OCI-LY3 (cell line): ENCODE measurements around the gene POLRMT.

Source experiments
- H2AFZ ChIP-seq: fragments of 200-600, 300-600 bp; shearing (Covaris generic); 2 replicates; pipeline ENCODE4 v1.6.0; 2014; ENCODE audit warnings: antibody characterized with exemption, low read depth, low read length
- H3K27ac ChIP-seq: fragments of 200-600, 300-600 bp; sonication (generic); 2 replicates; pipeline ENCODE4 v1.5.1; 2014; ENCODE audit warnings: mild to moderate bottlenecking, low read length, moderate library complexity, mixed read lengths
- H3K27me3 ChIP-seq: fragments of 200-600, 300-600 bp; sonication (generic); 2 replicates; pipeline ENCODE4 v1.6.1; 2014; ENCODE audit warnings: low read depth, low read length, mixed read lengths
- H3K36me3 ChIP-seq: fragments of 200-600, 300-600 bp; sonication (generic); replicated peaks from 2 replicates; pipeline ENCODE3; 2014; ENCODE audit warnings: low read depth, low read length, mixed read lengths
- H3K4me1 ChIP-seq: fragments of 300-600, 200-600 bp; sonication (generic); 2 replicates; pipeline ENCODE4 v1.6.1; 2014; ENCODE audit warnings: low read length, mixed read lengths
- H3K4me2 ChIP-seq: fragments of 200-600, 300-600 bp; sonication (generic); 2 replicates; pipeline ENCODE4 v1.6.1; 2014; ENCODE audit warnings: low read length, mixed read lengths
- H3K4me3 ChIP-seq: fragments of 300-600, 200-600 bp; sonication (generic); 2 replicates; pipeline ENCODE4 v1.5.1; 2014; ENCODE audit warnings: antibody characterized with exemption, mild to moderate bottlenecking, low read length, moderate library complexity
- H3K79me2 ChIP-seq: fragments of 300-600, 200-600 bp; shearing (Covaris generic); 2 replicates; pipeline ENCODE4 v1.6.1; 2014; ENCODE audit warnings: mild to moderate bottlenecking, low read length, mixed read lengths
- H3K9ac ChIP-seq: fragments of 300-600, 200-600 bp; shearing (Covaris generic); 2 replicates; pipeline ENCODE4 v1.6.0; 2014; ENCODE audit warnings: mild to moderate bottlenecking, low read length, moderate library complexity
- H3K9me3 ChIP-seq: fragments of 200-600, 300-600 bp; shearing (Covaris generic); 2 replicates; pipeline ENCODE4 v1.6.1; 2014; ENCODE audit warnings: low read length, mixed read lengths; ENCODE audit not compliant: insufficient read depth
- H4K20me1 ChIP-seq: fragments of 200-600, 300-600 bp; sonication (generic); 2 replicates; pipeline ENCODE4 v1.6.1; 2016; ENCODE audit warnings: low read length, mixed read lengths; ENCODE audit not compliant: insufficient read depth
- EZH2phosphoT487 ChIP-seq: fragments of 200-600 bp; shearing (Covaris generic); IDR thresholded peaks from 2 replicates; pipeline ENCODE4 v1.6.1; 2018; ENCODE audit warnings: antibody characterized with exemption, mixed run types, low read depth
- TF ChIP-seq, protein P1 (sequence below): fragments of 200-600, 300-600 bp; sonication (generic); IDR thresholded peaks from 2 replicates; pipeline ENCODE4 v1.5.1; 2014; ENCODE audit warnings: antibody characterized with exemption, low read length, low read depth

POLRMT gene

DNA sequence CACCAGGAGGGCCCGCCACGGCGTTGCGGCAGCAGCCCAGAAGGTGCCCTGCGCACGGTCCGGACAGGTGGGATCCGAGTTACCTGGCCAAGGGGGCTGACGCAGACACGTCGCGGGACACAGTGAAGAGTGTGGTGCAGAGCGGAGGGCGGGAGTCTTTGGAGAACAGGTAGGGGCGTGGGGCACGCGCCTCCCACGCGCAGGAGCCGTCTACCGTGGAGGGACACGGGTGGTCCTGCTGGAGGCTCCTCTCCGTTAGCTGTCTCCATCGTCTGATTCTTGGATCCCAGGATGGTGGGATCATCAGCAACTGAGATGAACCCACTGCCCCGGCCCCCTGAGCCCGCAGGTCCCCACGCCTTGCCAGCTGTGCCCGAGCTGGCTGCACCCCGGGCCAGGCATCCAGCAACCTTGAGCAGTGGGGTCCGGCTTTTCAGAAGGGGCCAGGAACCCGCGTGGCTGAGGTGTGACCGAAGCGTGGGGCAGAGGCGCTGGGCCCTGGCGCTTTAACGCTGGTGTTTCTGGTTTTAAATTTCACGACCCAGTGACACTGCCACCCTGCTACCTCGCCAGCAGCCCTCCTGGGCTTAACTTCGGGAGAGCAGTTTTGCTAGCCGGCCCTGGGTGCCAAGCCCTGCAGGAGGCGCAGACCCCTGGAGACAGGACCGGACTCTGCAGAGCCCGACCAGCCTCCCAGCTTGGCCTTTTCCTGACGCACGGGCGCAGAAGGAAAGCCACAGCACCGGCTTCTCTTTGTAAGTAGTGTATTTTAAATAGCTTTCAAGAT, 13.6 kb upstream of the POLRMT start:
- H3K9me3 ChIP-seq, result no peaks in the 10 kb centered on the region
- TF ChIP-seq, protein P1, sequence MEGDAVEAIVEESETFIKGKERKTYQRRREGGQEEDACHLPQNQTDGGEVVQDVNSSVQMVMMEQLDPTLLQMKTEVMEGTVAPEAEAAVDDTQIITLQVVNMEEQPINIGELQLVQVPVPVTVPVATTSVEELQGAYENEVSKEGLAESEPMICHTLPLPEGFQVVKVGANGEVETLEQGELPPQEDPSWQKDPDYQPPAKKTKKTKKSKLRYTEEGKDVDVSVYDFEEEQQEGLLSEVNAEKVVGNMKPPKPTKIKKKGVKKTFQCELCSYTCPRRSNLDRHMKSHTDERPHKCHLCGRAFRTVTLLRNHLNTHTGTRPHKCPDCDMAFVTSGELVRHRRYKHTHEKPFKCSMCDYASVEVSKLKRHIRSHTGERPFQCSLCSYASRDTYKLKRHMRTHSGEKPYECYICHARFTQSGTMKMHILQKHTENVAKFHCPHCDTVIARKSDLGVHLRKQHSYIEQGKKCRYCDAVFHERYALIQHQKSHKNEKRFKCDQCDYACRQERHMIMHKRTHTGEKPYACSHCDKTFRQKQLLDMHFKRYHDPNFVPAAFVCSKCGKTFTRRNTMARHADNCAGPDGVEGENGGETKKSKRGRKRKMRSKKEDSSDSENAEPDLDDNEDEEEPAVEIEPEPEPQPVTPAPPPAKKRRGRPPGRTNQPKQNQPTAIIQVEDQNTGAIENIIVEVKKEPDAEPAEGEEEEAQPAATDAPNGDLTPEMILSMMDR, result no peak
- TF ChIP-seq EZH2phosphoT487, result no peak
- H3K27ac ChIP-seq, result no peak overlapping the region
- H3K4me3 ChIP-seq, result no peak overlapping the region
- H3K9ac ChIP-seq, result no peak overlapping the region
- peaks cover 46% of the 10 kb centered on the region for H3K36me3 ChIP-seq
- no peaks in the 10 kb centered on the region for H3K27me3 ChIP-seq
- no peak overlapping the region for H3K4me2 ChIP-seq
- H3K4me1 ChIP-seq, result no peaks in the 10 kb centered on the region
- H2AFZ ChIP-seq, result no peak overlapping the region
- peaks cover 14% of the 10 kb centered on the region for H4K20me1 ChIP-seq
- H3K79me2 ChIP-seq, result peaks cover 13% of the 10 kb centered on the region

DNA sequence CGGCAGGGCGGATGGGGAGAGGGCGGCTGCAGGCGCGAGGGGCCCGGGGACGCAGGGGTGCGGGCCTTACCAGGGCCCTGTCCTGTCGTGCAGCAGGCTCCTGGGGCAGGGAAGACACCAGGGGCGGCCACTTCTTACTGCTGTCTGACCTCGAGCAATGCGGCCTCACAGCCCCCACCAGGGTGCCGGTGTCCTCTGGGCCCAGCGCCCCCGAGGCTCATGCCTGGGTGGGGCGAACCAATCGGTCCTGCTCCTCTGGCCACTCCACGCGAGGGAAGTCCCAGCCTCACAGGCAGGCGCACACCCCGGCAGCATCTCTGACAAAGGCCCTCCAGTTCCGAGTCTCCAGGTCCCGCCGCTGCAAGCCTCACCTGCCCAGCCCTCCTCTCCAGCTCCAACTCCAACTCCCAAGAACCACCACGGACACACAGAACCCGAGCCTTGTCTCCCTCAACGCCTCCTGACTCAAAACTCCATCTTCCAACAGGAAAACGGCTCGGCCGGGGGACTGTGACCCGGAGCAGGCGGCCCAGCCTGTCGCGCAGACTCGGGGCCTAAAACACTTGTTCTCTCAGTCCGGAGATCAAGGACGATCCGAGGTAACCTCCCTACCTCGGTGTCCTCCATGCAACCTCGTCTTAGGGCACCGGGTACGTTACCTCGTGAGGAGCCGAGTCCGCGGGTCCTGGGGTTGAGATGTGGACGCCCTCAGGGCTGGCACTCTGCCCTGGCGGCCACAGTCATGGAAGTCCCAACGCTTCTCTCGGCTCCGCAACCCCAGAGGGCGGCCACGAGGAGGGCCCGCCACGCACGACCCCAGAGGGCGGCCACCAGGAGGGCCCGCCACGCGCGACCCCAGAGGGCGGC, 12.8 kb upstream of the POLRMT start:
- no peak overlapping the region for H2AFZ ChIP-seq
- TF ChIP-seq EZH2phosphoT487, result no peak
- TF ChIP-seq, protein P1, result no peak
- no peak overlapping the region for H3K4me3 ChIP-seq
- no peaks in the 10 kb centered on the region for H3K9me3 ChIP-seq
- H3K27ac ChIP-seq, result no peak overlapping the region
- H3K4me1 ChIP-seq, result no peaks in the 10 kb centered on the region
- H4K20me1 ChIP-seq, result peaks cover 6% of the 10 kb centered on the region; the same call in 1 of the 2 replicates
- H3K36me3 ChIP-seq, result peaks cover 38% of the 10 kb centered on the region
- no peak overlapping the region for H3K9ac ChIP-seq
- no peaks in the 10 kb centered on the region for H3K27me3 ChIP-seq
- H3K79me2 ChIP-seq, result peaks cover 4% of the 10 kb centered on the region; the same call in 1 of the 2 replicates
- no peak overlapping the region for H3K4me2 ChIP-seq

DNA sequence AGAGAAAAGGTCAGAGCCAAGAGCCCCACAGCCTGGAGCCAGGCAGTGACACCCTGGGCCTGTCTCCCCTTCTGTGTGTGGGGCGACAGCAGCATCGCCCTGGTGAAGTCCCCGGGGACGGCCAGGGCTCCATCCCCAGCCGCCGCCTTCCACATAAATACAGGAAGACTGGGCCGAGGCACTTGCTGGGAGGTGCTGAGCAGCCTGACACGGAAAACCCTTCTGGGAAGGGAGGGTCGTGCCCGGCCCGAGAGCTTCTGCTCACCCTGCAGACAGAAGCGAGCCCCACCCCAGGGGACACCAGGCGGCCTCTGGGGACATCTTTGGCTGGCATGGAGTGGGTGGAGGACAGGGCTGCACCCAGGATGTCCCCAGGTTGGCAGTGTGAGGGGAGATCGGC, 11.5 kb upstream of the POLRMT start:
- no peak overlapping the region for H3K27ac ChIP-seq
- no peaks in the 10 kb centered on the region for H3K4me1 ChIP-seq
- H4K20me1 ChIP-seq, result peaks cover 2% of the 10 kb centered on the region; the same call in 1 of the 2 replicates
- H3K9ac ChIP-seq, result no peak overlapping the region
- TF ChIP-seq, protein P1, result no peak
- TF ChIP-seq EZH2phosphoT487, result no peak
- no peak overlapping the region for H3K4me2 ChIP-seq
- no peaks in the 10 kb centered on the region; the same call in 1 of the 2 replicates for H3K79me2 ChIP-seq
- H3K27me3 ChIP-seq, result no peaks in the 10 kb centered on the region
- H3K4me3 ChIP-seq, result no peak overlapping the region
- H3K36me3 ChIP-seq, result peaks cover 38% of the 10 kb centered on the region
- H2AFZ ChIP-seq, result no peak overlapping the region
- H3K9me3 ChIP-seq, result no peaks in the 10 kb centered on the region

DNA sequence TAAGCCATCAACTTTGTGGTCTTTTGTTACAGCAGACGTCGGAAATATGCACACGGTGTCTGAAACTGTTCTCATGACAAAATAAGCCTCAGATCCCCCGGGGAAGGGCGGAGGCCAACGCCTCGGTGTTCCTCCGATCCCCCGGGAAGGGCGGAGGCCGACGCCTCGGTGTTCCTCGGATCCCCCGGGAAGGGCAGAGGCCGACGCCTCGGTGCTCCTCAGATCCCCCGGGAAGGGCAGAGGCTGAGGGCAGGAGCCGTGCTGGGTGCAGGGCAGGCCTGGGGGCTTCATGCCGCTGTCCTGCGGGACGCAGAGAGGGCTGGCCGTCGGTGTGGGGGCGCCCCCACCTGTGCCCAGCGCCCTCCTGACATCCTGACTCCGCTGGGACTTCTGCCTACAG, 11.0 kb upstream of the POLRMT start:
- Histone ChIP-seq H3K79me2 (no peaks in the 10 kb centered on the region; the same call in 1 of the 2 replicates), H3K36me3 (peaks cover 35% of the 10 kb centered on the region), H4K20me1 (peaks cover 2% of the 10 kb centered on the region; the same call in 1 of the 2 replicates), H3K27me3 (no peaks in the 10 kb centered on the region), H3K4me1 (no peaks in the 10 kb centered on the region), H3K9ac (no peak overlapping the region), H3K9me3 (no peaks in the 10 kb centered on the region), H2AFZ (no peak overlapping the region), H3K27ac (no peak overlapping the region), H3K4me2 (no peak overlapping the region), H3K4me3 (no peak overlapping the region)
- TF ChIP-seq EZH2phosphoT487, result no peak
- TF ChIP-seq, protein P1, result no peak
